HG03565 (cell line): ENCODE results near the gene POLR3H.

Experiments
- ATAC-seq: cut with Tn5 transposase; IDR thresholded peaks from one replicate; pipeline ENCODE4 v1.9.1; 2021; ENCODE audit warnings: mild to moderate bottlenecking, moderate library complexity; ENCODE audit not compliant: unreplicated experiment

POLR3H gene

GRCh38 chr22:41522813-41523212, 21.5 kb downstream of the POLR3H start:
- ATAC-seq, result no peak

- ATAC-seq, result no peak
These were observed 23.1 kb downstream of the POLR3H start for GRCh38 chr22:41521126-41521525.

GRCh38 chr22:41518048-41518347, 26.3 kb downstream of the POLR3H start:
- no peak for ATAC-seq

- ATAC-seq, result no peak
These were observed 26.9 kb downstream of the POLR3H start for GRCh38 chr22:41517172-41518047.

- no peak for ATAC-seq
These were observed 27.8 kb downstream of the POLR3H start for GRCh38 chr22:41516462-41516861.

- ATAC-seq, result no peak
These were observed 30.9 kb downstream of the POLR3H start for GRCh38 chr22:41513391-41513790.

- ATAC-seq, result no peak
These were observed 31.7 kb downstream of the POLR3H start for GRCh38 chr22:41512421-41513194.

- no peak for ATAC-seq
These were observed 32.7 kb downstream of the POLR3H start for GRCh38 chr22:41511521-41511968.

- no peak for ATAC-seq
These were observed 35.5 kb downstream of the POLR3H start for GRCh38 chr22:41508770-41509170.

GRCh38 chr22:41507330-41508063, 36.8 kb downstream of the POLR3H start:
- ATAC-seq, result no peak

GRCh38 chr22:41505511-41506220, 38.6 kb downstream of the POLR3H start:
- no peak for ATAC-seq

- no peak for ATAC-seq
These were observed 39.5 kb downstream of the POLR3H start for GRCh38 chr22:41504816-41505215.

GRCh38 chr22:41504397-41504796, 39.9 kb downstream of the POLR3H start:
- ATAC-seq, result no peak

GRCh38 chr22:41501209-41501608, 43.1 kb downstream of the POLR3H start:
- ATAC-seq, result no peak

GRCh38 chr22:41500303-41500702, 44.0 kb downstream of the POLR3H start:
- ATAC-seq, result no peak

- no peak for ATAC-seq
These were observed 44.5 kb downstream of the POLR3H start for GRCh38 chr22:41499624-41500280.

GRCh38 chr22:41498303-41498835, 45.9 kb downstream of the POLR3H start:
- no peak for ATAC-seq

- no peak for ATAC-seq
These were observed 52.7 kb downstream of the POLR3H start for GRCh38 chr22:41491374-41492100.

- no peak for ATAC-seq
These were observed 55.5 kb downstream of the POLR3H start for GRCh38 chr22:41488596-41489385.
